Measurements from ENCODE around the gene DSG1.

DNA sequence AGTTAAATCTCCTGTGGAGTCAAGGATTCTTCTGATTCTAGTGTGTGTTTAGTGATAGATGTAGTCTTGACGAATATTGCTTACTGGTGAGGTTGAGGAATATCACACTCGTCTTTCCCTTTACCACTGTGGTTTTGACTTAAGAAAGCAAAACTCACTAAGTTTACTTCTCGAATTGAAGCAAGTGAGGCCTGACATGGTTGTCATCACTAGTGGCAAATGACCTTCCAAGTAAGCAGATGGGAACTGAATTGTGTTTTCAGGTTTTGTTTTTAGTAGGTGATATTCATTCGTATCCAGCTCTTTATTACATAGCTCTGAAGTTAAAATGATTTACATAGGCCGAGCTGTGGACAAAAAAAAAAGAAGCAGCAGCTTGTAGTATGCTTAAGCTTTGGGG is 38.1 kb downstream of the DSG1 start:
- no peak for TF ChIP-seq POLR2A (IDR thresholded peaks at IDR 0.05; ENCODE audit: extremely low read depth, insufficient read length)
- TF ChIP-seq, protein P1, sequence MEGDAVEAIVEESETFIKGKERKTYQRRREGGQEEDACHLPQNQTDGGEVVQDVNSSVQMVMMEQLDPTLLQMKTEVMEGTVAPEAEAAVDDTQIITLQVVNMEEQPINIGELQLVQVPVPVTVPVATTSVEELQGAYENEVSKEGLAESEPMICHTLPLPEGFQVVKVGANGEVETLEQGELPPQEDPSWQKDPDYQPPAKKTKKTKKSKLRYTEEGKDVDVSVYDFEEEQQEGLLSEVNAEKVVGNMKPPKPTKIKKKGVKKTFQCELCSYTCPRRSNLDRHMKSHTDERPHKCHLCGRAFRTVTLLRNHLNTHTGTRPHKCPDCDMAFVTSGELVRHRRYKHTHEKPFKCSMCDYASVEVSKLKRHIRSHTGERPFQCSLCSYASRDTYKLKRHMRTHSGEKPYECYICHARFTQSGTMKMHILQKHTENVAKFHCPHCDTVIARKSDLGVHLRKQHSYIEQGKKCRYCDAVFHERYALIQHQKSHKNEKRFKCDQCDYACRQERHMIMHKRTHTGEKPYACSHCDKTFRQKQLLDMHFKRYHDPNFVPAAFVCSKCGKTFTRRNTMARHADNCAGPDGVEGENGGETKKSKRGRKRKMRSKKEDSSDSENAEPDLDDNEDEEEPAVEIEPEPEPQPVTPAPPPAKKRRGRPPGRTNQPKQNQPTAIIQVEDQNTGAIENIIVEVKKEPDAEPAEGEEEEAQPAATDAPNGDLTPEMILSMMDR (IDR thresholded peaks at IDR 0.05; ENCODE audit: low read depth, low read length) = no peak

Measured in NB4 (cell line).